Sciatic nerve (tissue), 2 donors: ENCODE results near the gene PAX7. TPM values are rescaled to one million over a fixed set of nuclear protein-coding genes. Genes with fewer than 3 reads are reported as not detected.

Source experiments
- ATAC-seq: fragments of 200-7000 bp; cut with Tn5 transposase; one replicate; pipeline ENCODE4 v1.9.1; 2020; ENCODE audit warnings: mild to moderate bottlenecking, moderate library complexity
- DNase-seq: peaks from one replicate; pipeline ENCODE4 v3.0.0-alpha.2; 2020; ENCODE audit warnings: low spot score
- intact Hi-C: fragments of 100-400 bp; cut with DNase I; formaldehyde crosslinking; loops from one replicate; pipeline ENCODE4 v1.14.2; 2022
- total RNA-seq: library from RNA; stranded (reverse); fragmentation: NEBNext Ultra II Directional; extraction: Animal tissue kit (Norgen Biotek cat#: 25700); gene quantifications from one replicate; pipeline ENCODE4 v1.2.1, GENCODE V29; 2021
- donor health status: DM: no; HTN: no; CAD: no.
- donor health status: DM: no; HTN: no; CAD: no.

Gene PAX7
- total RNA-seq, 1 donor from 2014 or later, result not detected

DNA sequence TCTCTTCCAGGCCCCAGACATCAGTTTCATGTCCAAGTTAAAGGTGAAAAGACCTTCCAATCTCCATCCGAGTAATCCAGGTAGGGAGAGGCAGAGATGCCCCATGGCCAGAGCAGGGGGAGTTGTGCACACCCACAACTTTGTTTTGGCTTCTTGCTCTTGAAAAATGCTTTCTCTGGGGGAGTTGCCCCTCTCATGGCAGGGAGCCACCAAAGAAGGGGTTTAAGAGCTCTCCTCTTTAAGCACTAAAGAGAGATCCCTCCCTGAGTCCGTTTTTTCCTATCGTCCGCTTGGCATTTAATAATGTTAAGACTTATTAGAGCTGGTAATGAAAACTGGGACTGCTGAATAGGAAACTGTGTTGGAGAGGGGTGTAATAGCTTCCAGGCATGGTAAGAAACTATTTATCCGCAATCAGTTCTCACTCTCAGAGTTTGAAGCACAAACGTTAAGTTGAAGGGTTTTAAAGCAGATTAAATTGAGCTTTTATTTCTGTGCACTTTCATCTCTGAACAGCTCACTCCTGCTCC is 8.3 kb downstream of the PAX7 start:
- DNase-seq, result no peak
- no peak for ATAC-seq
- intact Hi-C loops, result no loop called here

GRCh38 chr1:18639368-18640055 is 8.9 kb downstream of the PAX7 start:
- intact Hi-C loops, result no loop called here
- no peak for DNase-seq
- ATAC-seq, result no peak

GRCh38 chr1:18640228-18641004 is 9.8 kb downstream of the PAX7 start:
- DNase-seq (no peak), ATAC-seq (no peak)
- intact Hi-C loops, result no loop called here

DNA sequence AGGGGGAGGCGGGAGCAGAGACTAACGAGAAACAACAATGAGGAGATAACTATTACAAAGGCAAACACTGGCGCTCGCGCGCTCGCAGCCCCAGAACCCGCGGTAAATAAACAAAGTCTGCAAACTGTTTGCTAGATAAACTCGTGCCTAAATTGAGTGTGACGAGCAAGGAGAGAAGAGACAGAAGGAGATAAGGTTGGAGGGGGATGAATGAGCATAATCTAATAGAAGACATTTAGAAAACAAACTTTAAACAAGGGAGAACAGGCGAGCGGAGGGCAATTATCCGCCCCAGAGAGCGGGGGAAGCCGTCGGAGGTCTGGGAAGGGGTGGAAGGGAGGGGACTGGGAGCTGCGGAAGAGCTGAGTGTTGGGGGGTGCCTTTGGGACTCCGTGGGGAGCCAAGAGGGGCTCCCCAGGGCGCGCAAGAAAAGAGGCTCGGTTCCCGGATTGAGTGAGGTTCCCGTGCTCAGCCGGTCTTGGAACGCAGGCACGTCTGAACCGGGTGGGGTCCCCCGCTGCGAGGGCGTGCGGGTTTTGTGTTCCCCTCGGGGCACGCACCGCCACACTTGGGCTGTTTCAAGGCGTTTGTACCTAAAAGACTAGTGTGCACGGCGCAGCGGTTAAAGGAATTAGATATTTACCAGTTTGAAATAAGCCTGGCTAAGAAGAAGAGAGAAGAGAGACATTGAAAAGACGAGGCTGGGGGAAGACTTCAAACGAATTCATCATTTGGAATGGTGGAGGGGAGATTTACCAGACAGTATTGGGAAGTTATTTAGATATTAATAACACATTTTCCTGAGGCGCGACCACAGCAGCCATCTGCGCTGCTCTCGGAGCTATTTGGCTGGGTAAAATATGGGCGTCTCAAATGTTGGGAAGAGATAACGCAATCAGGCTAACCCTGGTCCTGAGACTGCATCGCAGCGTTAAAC is 10.6 kb downstream of the PAX7 start:
- intact Hi-C loops, result no loop called here
- DNase-seq (no peak), ATAC-seq (no peak)

GRCh38 chr1:18642278-18643095 is 11.8 kb downstream of the PAX7 start:
- intact Hi-C loops, result no loop called here
- DNase-seq (no peak), ATAC-seq (no peak)

DNA sequence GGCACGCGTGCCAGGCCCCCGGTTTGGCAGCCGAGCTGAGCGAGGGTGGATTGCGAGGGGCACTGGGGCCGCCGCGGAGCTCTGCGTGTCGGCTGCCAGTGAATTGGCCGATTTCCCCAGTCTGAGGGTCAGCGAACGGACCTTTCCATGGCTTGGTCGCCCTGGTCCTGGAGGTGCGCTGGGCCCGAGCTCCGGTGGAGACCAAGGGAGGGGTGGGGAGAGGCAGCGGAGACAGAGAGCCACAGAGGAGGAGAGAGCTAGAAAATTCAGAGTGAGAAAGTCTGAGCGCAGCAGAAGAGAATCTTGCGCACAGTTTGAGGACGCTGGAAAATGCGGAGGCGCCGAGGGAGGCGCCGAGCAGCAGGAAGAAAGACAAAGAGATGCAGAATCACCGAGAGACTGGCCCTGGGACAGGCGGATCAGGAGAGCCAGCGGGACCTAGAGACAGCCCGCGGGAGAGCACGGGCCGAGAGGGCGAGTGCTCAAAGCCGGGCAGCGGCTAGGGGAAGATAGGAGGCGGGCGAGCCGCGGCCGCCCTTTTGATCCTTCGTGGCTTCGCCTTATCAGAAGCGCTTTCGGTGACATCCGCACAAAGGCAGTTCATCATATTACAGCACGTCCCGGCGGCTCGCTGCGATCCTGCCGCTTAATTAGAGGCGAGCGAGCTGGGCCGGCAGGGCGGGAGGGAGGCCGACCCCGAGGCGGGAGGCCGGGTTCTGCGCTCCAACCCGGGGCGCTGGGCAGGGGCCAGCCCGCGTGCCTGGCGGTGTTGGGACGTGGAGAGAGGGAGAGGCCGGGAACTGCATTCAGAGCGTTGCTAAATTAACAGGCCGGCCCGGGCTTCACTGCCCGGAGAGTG is 12.7 kb downstream of the PAX7 start:
- intact Hi-C loops, result no loop called here
- DNase-seq (no peak), ATAC-seq (no peak)

GRCh38 chr1:18644013-18644399 is 13.4 kb downstream of the PAX7 start:
- DNase-seq (no peak), ATAC-seq (no peak)

DNA sequence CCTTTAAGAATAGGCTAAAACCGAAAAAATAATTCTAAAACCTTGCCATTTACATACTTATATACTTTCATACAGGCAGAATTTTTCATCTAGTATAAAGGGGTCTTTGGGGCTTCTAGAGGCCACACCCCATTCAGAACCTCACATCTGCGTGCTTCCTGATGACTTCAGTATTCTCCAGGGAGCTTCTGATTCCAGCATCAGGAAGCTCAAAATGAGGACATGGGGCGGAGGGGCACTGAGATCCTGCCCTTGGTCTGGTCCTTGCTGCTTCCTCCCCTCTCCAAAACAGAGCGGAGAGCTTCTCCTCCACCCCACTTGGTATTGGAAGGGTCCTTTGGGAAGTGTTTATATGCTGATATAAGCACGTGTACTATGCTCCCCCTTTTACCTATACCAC is 13.8 kb downstream of the PAX7 start:
- DNase-seq (no peak), ATAC-seq (no peak)
- intact Hi-C loops, result no loop called here

More at GRCh38 chr1:18644013-18644399, 13.4 kb downstream of the PAX7 start:
- intact Hi-C loops, result no loop called here

DNA sequence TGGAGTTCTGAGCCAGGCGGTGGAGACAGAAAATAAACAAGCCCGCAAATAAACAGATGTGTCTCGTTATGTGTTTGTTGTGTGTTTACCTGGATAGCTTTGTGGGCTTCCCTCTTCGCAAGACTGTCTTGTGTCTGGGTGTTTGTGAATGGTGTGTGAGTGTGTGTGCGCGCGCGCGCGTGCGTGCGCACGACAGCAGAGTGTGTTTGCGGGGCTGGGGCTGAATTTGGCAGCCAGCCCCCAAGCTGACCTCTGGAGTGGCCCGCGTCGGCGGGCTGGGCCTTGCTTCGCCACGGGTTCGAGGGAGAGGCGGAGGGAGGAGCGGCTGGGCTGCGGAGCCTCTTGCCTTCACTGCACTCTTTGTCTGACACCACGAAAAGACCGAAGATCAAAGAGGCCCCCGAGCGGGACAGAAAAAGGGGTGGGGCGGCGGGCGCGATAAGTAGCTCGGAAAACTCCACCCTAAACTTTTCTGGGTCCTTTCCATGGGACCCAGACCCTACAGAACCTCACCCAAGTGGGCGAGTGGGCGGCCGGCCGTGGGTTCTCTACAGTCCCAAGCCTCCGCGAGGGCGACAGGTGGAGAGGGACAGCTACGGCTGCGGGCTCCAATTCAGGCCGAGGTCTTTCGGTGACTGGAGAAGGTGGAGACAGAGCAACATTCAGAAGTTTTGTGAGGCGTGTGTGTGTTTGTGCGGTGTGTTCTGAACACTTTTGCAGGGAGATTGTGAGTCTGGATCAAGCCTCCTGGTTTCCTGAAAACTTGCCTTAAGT is 14.5 kb downstream of the PAX7 start:
- DNase-seq, result no peak
- intact Hi-C loops, result no loop called here
- ATAC-seq, result no peak

DNA sequence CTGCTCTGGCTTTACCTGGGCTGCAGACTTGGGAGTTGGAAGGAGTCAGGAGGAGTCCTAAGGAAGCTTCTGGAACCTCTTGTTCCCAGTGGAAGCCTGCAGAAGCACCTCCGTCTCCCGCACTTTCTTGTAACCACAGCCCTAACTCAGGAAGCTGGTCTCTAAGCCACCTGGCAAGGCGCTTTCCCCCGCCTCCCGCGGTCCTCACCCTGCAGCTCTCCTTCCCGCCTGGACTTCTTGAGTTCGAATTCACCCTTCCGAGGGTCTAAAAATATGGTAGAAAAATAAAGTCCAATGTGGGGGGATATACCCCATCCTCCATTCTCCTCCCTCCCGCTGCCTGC is 15.1 kb downstream of the PAX7 start:
- intact Hi-C loops, result no loop called here
- no peak for DNase-seq
- no peak for ATAC-seq

- intact Hi-C loops, result no loop called here
- DNase-seq (no peak), ATAC-seq (no peak)
These were observed 15.6 kb downstream of the PAX7 start for GRCh38 chr1:18646091-18646785.

DNA sequence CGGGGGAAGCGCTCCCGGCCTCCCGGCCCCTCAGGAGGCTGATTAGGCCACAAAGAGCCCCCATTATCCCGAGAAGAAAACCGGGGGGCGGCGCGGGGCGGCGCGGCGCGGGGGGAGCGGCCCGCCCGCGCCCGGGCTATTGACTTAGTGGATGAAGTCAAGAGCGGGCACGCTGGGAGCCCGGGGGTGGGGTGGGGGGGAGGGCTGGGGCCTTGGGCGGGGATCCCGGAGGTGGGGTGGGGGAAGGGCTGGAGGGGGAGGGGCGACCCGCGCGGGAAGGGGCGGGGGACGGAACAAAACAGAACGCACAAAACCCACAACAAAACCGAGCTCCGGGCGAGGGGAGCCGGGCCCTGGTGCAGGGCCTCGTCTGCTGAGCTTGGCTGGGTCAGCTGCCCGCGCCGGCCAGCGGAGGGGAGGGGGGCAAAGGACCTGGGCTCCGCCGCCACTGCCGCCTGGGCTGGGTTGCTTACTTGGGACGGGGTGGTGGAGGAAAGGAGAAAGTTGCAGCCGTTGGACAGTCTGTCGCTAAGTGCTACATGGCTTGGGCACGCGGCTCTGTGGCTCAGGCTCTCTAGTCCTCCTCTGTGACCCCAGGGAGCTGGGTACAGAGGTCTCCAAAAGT is 16.3 kb downstream of the PAX7 start:
- ATAC-seq (no peak), DNase-seq (no peak)
- intact Hi-C loops, result no loop called here

- DNase-seq (no peak), ATAC-seq (no peak)
- intact Hi-C loops, result no loop called here
These were observed 17.1 kb downstream of the PAX7 start for GRCh38 chr1:18647681-18648214.

DNA sequence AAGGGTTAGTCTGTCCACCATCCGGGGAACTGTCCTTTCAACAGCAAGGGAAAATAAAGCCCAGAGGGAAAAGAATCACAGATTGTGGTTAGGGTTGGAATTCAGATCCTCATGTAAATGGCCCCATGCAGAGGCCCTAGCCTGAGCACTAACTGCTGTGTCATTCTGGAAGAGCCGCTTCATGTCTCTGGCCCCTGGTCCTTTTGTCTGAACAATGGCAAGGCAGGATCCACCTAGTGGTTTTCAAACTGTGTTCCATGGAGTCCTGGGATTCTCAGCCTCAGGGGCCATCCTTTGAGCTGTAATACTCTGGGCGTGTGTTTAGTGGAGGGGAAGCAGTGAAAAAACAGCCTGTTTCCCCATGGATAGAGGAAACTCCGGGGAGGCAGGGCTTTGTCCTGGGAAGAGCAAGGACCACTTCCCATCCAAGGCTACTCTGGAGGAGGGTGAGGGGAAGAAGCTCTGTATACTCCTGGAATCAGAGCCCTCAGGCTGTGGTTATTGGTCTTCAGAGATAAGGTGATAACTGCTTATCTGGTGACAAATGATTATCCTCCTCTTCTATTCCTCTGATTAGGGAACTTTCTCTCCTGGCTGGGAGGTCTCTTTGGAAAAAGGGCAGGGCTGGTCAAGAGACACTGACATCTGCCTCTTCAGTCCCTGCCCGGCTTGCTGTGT is 19.2 kb downstream of the PAX7 start:
- ATAC-seq, result no peak
- DNase-seq, result no peak
- intact Hi-C loops, result no loop called here

GRCh38 chr1:18651713-18652112 is 21.1 kb downstream of the PAX7 start:
- intact Hi-C loops, result no loop called here
- DNase-seq (no peak), ATAC-seq (no peak)
